Epithelial cell of esophagus (primary cell): Measurements from ENCODE around the gene DNAJB11.

ENCODE experiments used
- DNase-seq: peaks from one replicate; pipeline ENCODE4 v3.0.0; 2010; ENCODE audit warnings: low read depth
- H3K4me3 ChIP-seq: 2 replicates; pipeline ENCODE4 v1.5.1; 2011; ENCODE audit warnings: mild to moderate bottlenecking, low read length, control low read depth
- CTCF ChIP-seq: IDR thresholded peaks from 2 replicates; pipeline ENCODE4 v1.5.1; 2011; ENCODE audit warnings: low read depth, mild to moderate bottlenecking, low read length, control low read depth, inconsistent platforms; ENCODE audit not compliant: insufficient read depth; ENCODE audit errors: missing control alignments

DNAJB11 gene

DNA sequence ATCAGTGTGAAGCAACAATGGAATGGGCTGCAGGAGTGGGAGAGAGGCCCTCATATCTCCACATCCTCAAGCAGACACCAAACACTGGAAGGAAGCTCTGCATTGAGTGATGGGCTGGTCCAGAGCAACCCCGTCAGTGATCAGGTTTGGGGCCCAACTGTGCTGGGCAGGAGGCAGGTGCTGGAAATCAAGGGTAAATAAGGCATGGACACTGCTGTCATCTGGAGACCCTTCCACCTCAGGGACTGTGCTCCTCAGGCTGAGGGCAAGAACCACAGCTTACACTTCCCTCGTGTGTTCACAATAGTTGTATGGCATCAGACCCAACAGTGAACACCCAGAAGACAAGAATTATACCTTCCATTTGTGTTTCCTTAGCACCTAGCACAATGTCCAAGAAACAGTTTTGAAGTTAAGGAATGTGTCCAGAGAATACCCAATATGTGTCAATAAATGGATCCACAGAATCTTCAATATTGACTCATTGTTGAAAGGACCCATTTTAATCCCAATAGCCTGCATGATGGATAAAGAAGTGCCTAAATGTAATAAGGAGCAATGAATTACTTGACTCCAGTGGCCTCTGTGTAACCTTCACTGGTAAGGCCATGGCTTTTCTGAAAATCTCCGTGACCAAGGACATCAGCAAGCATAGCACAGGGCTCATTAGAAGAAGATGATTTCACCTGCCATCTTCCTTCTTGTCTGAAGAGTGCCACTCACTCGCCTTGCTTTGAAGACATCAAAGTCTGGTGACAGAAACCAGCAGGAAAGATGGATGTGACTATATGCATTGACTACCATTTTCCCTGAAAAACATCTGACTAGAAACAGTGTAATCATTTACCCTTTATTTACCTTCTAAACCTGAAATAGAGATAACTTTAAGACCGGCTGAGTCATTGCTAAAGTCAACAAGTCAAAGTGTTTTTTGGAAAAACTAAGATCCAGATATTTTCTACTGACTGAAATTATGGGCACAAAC lies 35.3 kb downstream of the DNAJB11 start:
- H3K4me3 ChIP-seq: no peak overlapping the region
- no peak for TF ChIP-seq CTCF

DNA sequence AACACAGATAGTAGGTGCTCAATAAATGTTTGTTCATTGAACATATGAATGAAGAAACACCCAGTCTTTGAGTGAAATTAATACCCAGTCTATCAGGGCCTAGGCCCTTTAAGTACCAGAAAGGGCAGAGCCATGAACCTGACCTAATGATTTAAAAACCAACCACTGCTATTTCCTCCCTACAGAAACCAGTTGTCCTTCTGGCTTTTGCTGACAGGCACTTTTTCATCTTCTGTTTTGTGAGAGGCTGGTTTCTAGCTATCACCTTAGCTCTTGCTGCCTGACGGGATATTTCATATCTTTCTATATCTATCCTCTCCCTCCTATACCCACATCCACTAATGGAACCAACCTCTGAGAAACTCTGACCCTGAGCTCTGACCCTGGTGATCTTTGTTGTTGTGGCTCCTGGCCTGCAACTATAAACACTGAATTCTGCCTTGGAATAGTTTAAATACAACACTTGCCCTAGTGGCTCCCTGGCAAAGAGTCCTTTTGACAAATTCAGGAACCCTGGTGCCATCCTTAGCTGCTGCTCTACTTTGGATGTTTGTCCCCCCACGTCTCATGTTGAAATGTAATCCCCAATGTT lies 38.2 kb downstream of the DNAJB11 start:
- no peak for TF ChIP-seq CTCF
- no peak for DNase-seq
- no peak overlapping the region for H3K4me3 ChIP-seq

More for the DNA sequence above, 35.3 kb downstream of the DNAJB11 start:
- DNase-seq: no peak

DNA sequence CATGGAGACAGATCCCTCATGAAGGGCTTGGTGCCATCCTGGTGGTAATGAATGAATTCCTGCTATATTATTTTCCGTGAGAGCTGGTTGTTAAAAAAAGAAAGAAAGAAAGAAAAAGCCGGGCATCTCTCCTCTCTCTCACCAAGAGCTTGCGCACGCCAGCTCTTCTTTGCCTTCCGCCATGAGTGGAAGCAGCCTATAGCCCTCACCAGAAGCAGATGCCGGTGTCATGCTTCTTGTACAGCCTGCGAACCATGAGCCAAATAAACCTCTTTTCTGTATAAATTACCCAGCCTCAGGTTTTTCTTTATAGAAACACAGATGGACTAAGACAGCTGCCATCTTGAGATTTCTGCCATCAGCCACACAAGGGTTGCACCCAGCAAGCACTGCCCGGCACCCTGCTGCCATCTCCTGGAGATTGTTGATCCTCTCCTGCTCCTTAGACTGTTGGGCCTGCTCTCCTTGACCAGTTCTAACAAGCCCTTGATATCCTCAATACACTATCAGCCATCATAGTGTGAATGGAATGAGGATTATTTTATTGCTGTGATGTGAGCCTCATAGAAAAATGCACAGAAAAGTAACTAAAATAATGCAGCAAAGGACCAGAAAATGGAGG lies 38.8 kb downstream of the DNAJB11 start:
- peak; percentile 86 for DNase-seq
- peak; percentile 74 for TF ChIP-seq CTCF
- H3K4me3 ChIP-seq: no peak overlapping the region

- no peak for TF ChIP-seq CTCF
- no peak overlapping the region for H3K4me3 ChIP-seq
- no peak for DNase-seq
Observed at GRCh38 chr3:186612065-186612464, 41.5 kb downstream of the DNAJB11 start.

DNA sequence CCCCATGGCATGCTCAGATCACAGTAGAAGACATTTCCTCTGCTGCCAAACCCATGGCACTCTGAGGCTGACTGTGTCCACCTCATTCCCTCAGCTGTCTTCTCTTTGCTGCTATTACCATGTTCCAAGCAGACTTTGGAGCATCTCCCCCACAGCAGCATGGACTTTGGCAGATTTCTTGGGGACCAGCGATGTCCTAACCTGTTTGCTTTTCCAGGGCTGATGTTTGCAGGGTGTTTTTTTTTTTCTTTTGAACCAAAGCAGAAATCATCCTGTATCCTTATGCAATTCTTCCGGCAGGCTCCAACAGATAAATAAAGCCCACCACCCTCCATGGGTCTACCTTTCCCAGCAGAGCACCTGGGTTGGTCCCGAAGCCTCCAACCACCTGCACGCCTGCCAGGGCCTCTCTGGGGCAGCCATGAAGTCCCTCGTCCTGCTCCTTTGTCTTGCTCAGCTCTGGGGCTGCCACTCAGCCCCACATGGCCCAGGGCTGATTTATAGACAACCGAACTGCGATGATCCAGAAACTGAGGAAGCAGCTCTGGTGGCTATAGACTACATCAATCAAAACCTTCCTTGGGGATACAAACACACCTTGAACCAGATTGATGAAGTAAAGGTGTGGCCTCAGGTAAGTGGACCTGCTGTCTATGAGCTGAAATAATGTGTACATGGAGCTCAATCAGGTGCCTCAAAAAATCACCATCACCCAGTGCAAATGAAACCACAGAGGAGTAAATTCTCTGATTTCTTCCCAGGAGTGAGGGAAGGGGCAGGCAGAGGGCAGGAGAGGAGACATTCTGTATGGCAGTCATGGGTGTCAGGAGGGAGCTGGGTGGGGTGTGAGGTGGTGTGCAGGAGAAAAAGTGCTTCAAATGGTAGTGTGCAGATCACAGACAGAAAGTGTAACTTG lies 42.5 kb downstream of the DNAJB11 start, which contains the start of gene AHSG:
Gene AHSG, plus strand, starts transcription at position 340 of the 916 bp plus-strand sequence. Its CDS starts 82 bp downstream, at position 422.
- no peak for TF ChIP-seq CTCF
- no peak for DNase-seq
- no peak within 1 kb of the TSS for H3K4me3 ChIP-seq

DNA sequence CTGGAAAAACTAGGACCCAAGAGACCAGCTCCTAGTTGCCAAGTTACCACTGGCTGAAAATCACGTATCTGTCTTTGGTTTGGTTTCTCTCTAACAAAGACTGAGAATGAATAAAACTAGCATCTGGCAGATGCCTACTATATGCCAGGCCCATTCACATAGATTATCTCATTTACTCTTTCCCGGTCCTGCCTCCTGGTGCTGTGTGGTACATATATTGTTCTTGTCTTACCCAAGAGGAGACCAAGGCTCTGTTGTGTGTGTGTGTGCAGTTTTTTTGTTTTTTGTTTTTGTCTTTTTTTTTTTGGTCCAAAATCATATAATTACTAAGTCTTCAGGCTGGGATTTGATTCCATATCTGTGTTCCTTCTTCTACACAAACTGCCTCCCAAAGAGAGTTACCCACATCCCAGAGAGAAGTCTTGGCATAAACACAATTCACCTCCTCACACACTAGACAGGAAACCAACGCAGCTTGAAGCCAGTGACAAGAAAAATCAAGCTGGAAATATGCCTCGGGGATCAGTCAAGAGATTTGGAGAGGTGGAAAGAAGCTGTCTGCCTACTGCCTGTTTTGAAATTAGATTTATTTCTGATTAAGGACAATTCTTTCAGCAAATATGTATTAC lies 43.2 kb downstream of the DNAJB11 start:
- H3K4me3 ChIP-seq: no peak overlapping the region
- no peak for DNase-seq
- TF ChIP-seq CTCF: no peak
